ENCODE results near the gene TMEM176B.

The TMEM176B gene

GRCh38 chr7:150756858-150757257 is 43.3 kb downstream of the TMEM176B start:
- no peak for DNase-seq (ENCODE audit: low read depth)
- H3K4me3 ChIP-seq (ENCODE audit: low read depth, low read length) = no peak overlapping the region

GRCh38 chr7:150756166-150756565 is 44.0 kb downstream of the TMEM176B start:
- no peak overlapping the region for H3K4me3 ChIP-seq (ENCODE audit: low read depth, low read length)
- DNase-seq (ENCODE audit: low read depth) = no peak

GRCh38 chr7:150755473-150756099 is 44.6 kb downstream of the TMEM176B start:
- no peak for DNase-seq (ENCODE audit: low read depth)
- no peak overlapping the region for H3K4me3 ChIP-seq (ENCODE audit: low read depth, low read length)

GRCh38 chr7:150754951-150755350 is 45.2 kb downstream of the TMEM176B start:
- no peak for DNase-seq (ENCODE audit: low read depth)
- no peak overlapping the region for H3K4me3 ChIP-seq (ENCODE audit: low read depth, low read length)

GRCh38 chr7:150753826-150754603 is 46.1 kb downstream of the TMEM176B start:
- DNase-seq (ENCODE audit: low read depth) = peak; percentile 32
- H3K4me3 ChIP-seq (ENCODE audit: low read depth, low read length) = no peak overlapping the region

- DNase-seq (ENCODE audit: low read depth) = no peak
- H3K4me3 ChIP-seq (ENCODE audit: low read depth, low read length) = no peak overlapping the region
These were observed 46.9 kb downstream of the TMEM176B start for GRCh38 chr7:150753239-150753638.

GRCh38 chr7:150751702-150752101 is 48.5 kb downstream of the TMEM176B start:
- DNase-seq (ENCODE audit: low read depth) = no peak
- H3K4me3 ChIP-seq (ENCODE audit: low read depth, low read length) = no peak overlapping the region

GRCh38 chr7:150748376-150748775 is 51.8 kb downstream of the TMEM176B start:
- no peak overlapping the region for H3K4me3 ChIP-seq (ENCODE audit: low read depth, low read length)
- DNase-seq (ENCODE audit: low read depth) = no peak

- no peak for DNase-seq (ENCODE audit: low read depth)
These were observed 53.2 kb downstream of the TMEM176B start for GRCh38 chr7:150746921-150747320.

GRCh38 chr7:150745876-150746275 is 54.3 kb downstream of the TMEM176B start:
- H3K4me3 ChIP-seq (ENCODE audit: low read depth, low read length) = no peak overlapping the region
- no peak for DNase-seq (ENCODE audit: low read depth)

More at GRCh38 chr7:150746921-150747320, 53.2 kb downstream of the TMEM176B start:
- no peak overlapping the region for H3K4me3 ChIP-seq (ENCODE audit: low read depth, low read length)

- no peak overlapping the region for H3K4me3 ChIP-seq (ENCODE audit: low read depth, low read length)
- DNase-seq (ENCODE audit: low read depth) = no peak
These were observed 55.1 kb downstream of the TMEM176B start for GRCh38 chr7:150745086-150745485.

GRCh38 chr7:150744041-150744656 is 56.0 kb downstream of the TMEM176B start:
- no peak overlapping the region for H3K4me3 ChIP-seq (ENCODE audit: low read depth, low read length)
- DNase-seq (ENCODE audit: low read depth) = no peak

- no peak overlapping the region for H3K4me3 ChIP-seq (ENCODE audit: low read depth, low read length)
- no peak for DNase-seq (ENCODE audit: low read depth)
These were observed 57.7 kb downstream of the TMEM176B start for GRCh38 chr7:150742286-150742968.

All from skeletal muscle cell (primary cell).